Endothelial cell of umbilical vein (primary cell): Measurements from ENCODE around the gene HERC5. TPM values are rescaled to one million over a fixed set of nuclear protein-coding genes. Genes with fewer than 3 reads are reported as not detected.
"Not testable (repeated sequence)": the region's sequence is repeated elsewhere in the genome, so short reads cannot be mapped to it uniquely, and the experiment has no call there.

Experiments used
- BruUV-seq: library from RNA; stranded (reverse); fragments of 400-500 nt; replicated peaks from 2 replicates; lab custom pipeline; 2021; lab: Mats Ljungman, UMichigan
- CTCF ChIA-PET: fragments of 300-600, 350-600 bp; sonication (Branson Sonifier 250); formaldehyde crosslinking; loops from one replicate; lab custom pipeline; 2021; ENCODE audit warnings: antibody characterized with exemption, inconsistent platforms; lab: Charles Lee
- POLR2A ChIA-PET: fragments of 300-600, 350-600 bp; sonication (Branson Sonifier 250); formaldehyde crosslinking; loops from one replicate; lab custom pipeline; 2021; ENCODE audit warnings: antibody characterized with exemption, inconsistent platforms; lab: Charles Lee
- DNase-seq: peaks from one replicate; pipeline ENCODE4 v3.0.0-alpha.2; 2011; ENCODE audit warnings: low read depth, low spot score
- FAIRE-seq: peaks from 2 replicates; lab custom pipeline; 2011; peaks lifted over from hg19 to GRCh38; lab: Jason Lieb, UNC
- H2AFZ ChIP-seq: 2 replicates; pipeline ENCODE4 v1.6.0; 2012; ENCODE audit warnings: low read depth, low read length, control low read depth, inconsistent platforms
- H3K27ac ChIP-seq: 2 replicates; pipeline ENCODE4 v1.5.1; 2011; ENCODE audit warnings: low read depth, mild to moderate bottlenecking, control low read depth, low read length, moderate library complexity; ENCODE audit not compliant: insufficient read depth
- H3K27me3 ChIP-seq, 2 experiments: 2 replicates each; pipeline versions ENCODE4 v1.6.0 to v1.6.1; 2011; ENCODE audit warnings: low read length in 2 of 2, mixed read lengths in 1 of 2; ENCODE audit not compliant: control insufficient read depth in 2 of 2, insufficient read depth in 2 of 2
- H3K36me3 ChIP-seq, 2 experiments: 2 replicates in 1 of 2; 3 replicates in 1 of 2; pipeline ENCODE4 v1.5.1; 2011; ENCODE audit warnings: low read length in 2 of 2, mild to moderate bottlenecking in 1 of 2, moderate library complexity in 1 of 2; ENCODE audit not compliant: control insufficient read depth in 2 of 2, insufficient read depth in 2 of 2; ENCODE audit errors: extremely low read depth in 1 of 2
- H3K4me1 ChIP-seq: 3 replicates; pipeline ENCODE4 v1.5.1; 2011; ENCODE audit warnings: mild to moderate bottlenecking, low read length; ENCODE audit not compliant: control insufficient read depth, insufficient read depth; ENCODE audit errors: extremely low read depth
- H3K4me2 ChIP-seq: 2 replicates; pipeline ENCODE4 v1.6.1; 2011; ENCODE audit warnings: low read length, control low read depth, mixed read lengths; ENCODE audit not compliant: insufficient read depth
- H3K4me3 ChIP-seq, 3 experiments: fragments of 200-600 bp in 1 of 3; sonication (generic), shearing (Covaris generic) in 1 of 3; replicated peaks in 1 of 3; 2 replicates each; pipeline ENCODE4 v1.5.1; 2011 to 2016; ENCODE audit warnings: control low read depth in 3 of 3, low read length in 3 of 3, mild to moderate bottlenecking in 2 of 3, inconsistent platforms in 1 of 3, low read depth in 1 of 3, moderate library complexity in 1 of 3; ENCODE audit not compliant: insufficient read depth in 1 of 3
- H3K79me2 ChIP-seq: 2 replicates; pipeline ENCODE4 v1.6.0; 2012; ENCODE audit warnings: low read length, inconsistent platforms; ENCODE audit not compliant: control insufficient read depth, insufficient read depth
- H3K9ac ChIP-seq: replicated peaks from 2 replicates; pipeline ENCODE3; 2011; ENCODE audit warnings: low read length, control low read depth; ENCODE audit not compliant: insufficient read depth; ENCODE audit errors: extremely low read depth
- H3K9me1 ChIP-seq: replicated peaks from 3 replicates; pipeline ENCODE4 v1.6.0; 2011; ENCODE audit warnings: mild to moderate bottlenecking, low read length; ENCODE audit not compliant: control insufficient read depth, insufficient read depth; ENCODE audit errors: extremely low read depth
- H3K9me3 ChIP-seq: replicated peaks from 2 replicates; pipeline ENCODE4 v1.5.1; 2012; ENCODE audit warnings: low read length, inconsistent platforms; ENCODE audit not compliant: control insufficient read depth, insufficient read depth
- H4K20me1 ChIP-seq: replicated peaks from 2 replicates; pipeline ENCODE3; 2011; ENCODE audit warnings: mild to moderate bottlenecking, low read length; ENCODE audit not compliant: control insufficient read depth, insufficient read depth; ENCODE audit errors: extremely low read depth
- EZH2 ChIP-seq: IDR thresholded peaks from 2 replicates; pipeline ENCODE4 v1.6.1; 2012; ENCODE audit warnings: borderline replicate concordance, low read depth, mild to moderate bottlenecking, moderate library complexity, low read length, inconsistent platforms; ENCODE audit not compliant: severe bottlenecking
- FOS ChIP-seq: IDR thresholded peaks from 2 replicates; pipeline ENCODE4 v1.6.1; 2011; ENCODE audit warnings: mild to moderate bottlenecking, low read length, moderate library complexity, borderline replicate concordance; ENCODE audit not compliant: insufficient read depth
- GATA2 ChIP-seq: IDR thresholded peaks from 2 replicates; pipeline ENCODE4 v1.7.0; 2011; ENCODE audit warnings: low read depth, mild to moderate bottlenecking, moderate library complexity, mixed read lengths, low read length; ENCODE audit not compliant: insufficient read length, insufficient read depth
- JUN ChIP-seq: IDR thresholded peaks from 2 replicates; pipeline ENCODE4 v1.6.1; 2011; ENCODE audit warnings: borderline replicate concordance, low read depth; ENCODE audit not compliant: insufficient read length, insufficient read depth
- MYC ChIP-seq: IDR thresholded peaks from one replicate; pipeline ENCODE4 v1.6.1; 2011; ENCODE audit warnings: mild to moderate bottlenecking, low read depth, low read length
- POLR2A ChIP-seq: IDR thresholded peaks from 2 replicates; pipeline ENCODE4 v1.6.1; 2012; ENCODE audit warnings: low read depth, mild to moderate bottlenecking, control low read depth, low read length
- POLR2AphosphoS5 ChIP-seq: IDR thresholded peaks from 2 replicates; pipeline ENCODE4 v1.6.1; 2012; ENCODE audit warnings: low read depth, mild to moderate bottlenecking, control low read depth, low read length, moderate library complexity; ENCODE audit not compliant: insufficient read depth
- dilution Hi-C: fragments of 300-500 bp; cut with MboI; formaldehyde crosslinking; loops from one replicate; pipeline ENCODE4 v1.15.0; 2019; ENCODE audit warnings: low sequenced_read_pairs; ENCODE audit not compliant: extremely low pct_ligation_motif_present
- intact Hi-C: fragments of 100-400 bp; cut with micrococcal nuclease; formaldehyde crosslinking; loops from one replicate; pipeline ENCODE4 v1.10.0; 2022
- polyA plus RNA-seq, 4 experiments: library from polyadenylated mRNA; depleted of rRNA in 3 of 4; stranded (reverse) in 3 of 4; unstranded in 1 of 4; fragments of >200 nt; gene quantifications; 2 replicates each; pipeline versions ENCODE4 v1.2.1 to v1.2.3, GENCODE V29; 2011 to 2012; ENCODE audit warnings: missing spikeins in 1 of 4
- total RNA-seq: library from RNA; stranded (reverse); gene quantifications from 2 replicates; pipeline ENCODE4 v1.2.3, GENCODE V29; 2021
- TF ChIP-seq, protein P1 (sequence below), 2 donors: IDR thresholded peaks; 1 replicate in 1 of 2; 2 replicates in 1 of 2; pipeline ENCODE4 v1.5.1; 2011; ENCODE audit warnings: low read length in 2 of 2, mild to moderate bottlenecking in 2 of 2, moderate library complexity in 2 of 2, control low read depth in 1 of 2, inconsistent platforms in 1 of 2, low read depth in 1 of 2; ENCODE audit not compliant: insufficient read depth in 1 of 2; ENCODE audit errors: extremely low read depth in 1 of 2
- TF ChIP-seq, protein P2 (sequence below): IDR thresholded peaks from 2 replicates; pipeline ENCODE4 v1.6.1; 2011; ENCODE audit not compliant: insufficient read depth, insufficient read length

The HERC5 gene
- total and polyA plus RNA-seq, 2 donors (not counting 3 experiments of a cell fraction or from before 2014, with no cell fraction given), result 0.19 to 0.91 TPM

GRCh38 chr4:88447371-88448095, 9.4 kb upstream of the HERC5 start:
- no peaks in the 10 kb centered on the region for H3K9me3 ChIP-seq
- POLR2A ChIA-PET, result no interaction called here
- dilution Hi-C loops, result no loop called here

GRCh38 chr4:88448211-88448765, 8.6 kb upstream of the HERC5 start:
- H3K27ac ChIP-seq, H3K27me3 ChIP-seq, H3K9me3 ChIP-seq, H3K36me3 ChIP-seq, H4K20me1 ChIP-seq, H3K79me2 ChIP-seq, H3K4me1 ChIP-seq, FAIRE-seq, DNase-seq, POLR2A ChIA-PET, H3K4me2 ChIP-seq, H2AFZ ChIP-seq, BruUV-seq, dilution Hi-C loops, H3K4me3 ChIP-seq, intact Hi-C loops, H3K9me1 ChIP-seq, H3K9ac ChIP-seq: not testable (repeated sequence)
- CTCF ChIA-PET, result interaction anchor here (0.9 to 2.6 kb wide), 4 partner anchors 9 to 229 kb away, joined by 3 to 8 read pairs (median 5); partner anchors contain the start of gene HERC5

More at GRCh38 chr4:88447371-88448095, 9.4 kb upstream of the HERC5 start:
- no peaks in the 10 kb centered on the region for H3K4me1 ChIP-seq
- no peaks in the 10 kb centered on the region for H4K20me1 ChIP-seq
- H3K79me2 ChIP-seq, result no peaks in the 10 kb centered on the region
- no peak overlapping the region for H3K27ac ChIP-seq
- H3K36me3 ChIP-seq, result no peaks in the 10 kb centered on the region
- CTCF ChIA-PET, result interaction anchor here (0.9 to 2.6 kb wide), 5 partner anchors 9 to 228 kb away, joined by 3 to 8 read pairs (median 5); partner anchors contain the start of gene HERC5
- H2AFZ ChIP-seq, result no peak overlapping the region
- H3K4me3 ChIP-seq, result no peak overlapping the region
- no peak for TF ChIP-seq JUN
- TF ChIP-seq POLR2A, result no peak
- TF ChIP-seq EZH2, result no peak
- TF ChIP-seq GATA2, result no peak
- TF ChIP-seq, protein P1, sequence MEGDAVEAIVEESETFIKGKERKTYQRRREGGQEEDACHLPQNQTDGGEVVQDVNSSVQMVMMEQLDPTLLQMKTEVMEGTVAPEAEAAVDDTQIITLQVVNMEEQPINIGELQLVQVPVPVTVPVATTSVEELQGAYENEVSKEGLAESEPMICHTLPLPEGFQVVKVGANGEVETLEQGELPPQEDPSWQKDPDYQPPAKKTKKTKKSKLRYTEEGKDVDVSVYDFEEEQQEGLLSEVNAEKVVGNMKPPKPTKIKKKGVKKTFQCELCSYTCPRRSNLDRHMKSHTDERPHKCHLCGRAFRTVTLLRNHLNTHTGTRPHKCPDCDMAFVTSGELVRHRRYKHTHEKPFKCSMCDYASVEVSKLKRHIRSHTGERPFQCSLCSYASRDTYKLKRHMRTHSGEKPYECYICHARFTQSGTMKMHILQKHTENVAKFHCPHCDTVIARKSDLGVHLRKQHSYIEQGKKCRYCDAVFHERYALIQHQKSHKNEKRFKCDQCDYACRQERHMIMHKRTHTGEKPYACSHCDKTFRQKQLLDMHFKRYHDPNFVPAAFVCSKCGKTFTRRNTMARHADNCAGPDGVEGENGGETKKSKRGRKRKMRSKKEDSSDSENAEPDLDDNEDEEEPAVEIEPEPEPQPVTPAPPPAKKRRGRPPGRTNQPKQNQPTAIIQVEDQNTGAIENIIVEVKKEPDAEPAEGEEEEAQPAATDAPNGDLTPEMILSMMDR (IDR thresholded peaks at IDR 0.05; ENCODE audit: extremely low read depth in 1 of 2, insufficient read depth in 1 of 2, low read depth in 1 of 2, low read length in 2 of 2), result no peak
- no peak for TF ChIP-seq POLR2AphosphoS5
- TF ChIP-seq, protein P2, sequence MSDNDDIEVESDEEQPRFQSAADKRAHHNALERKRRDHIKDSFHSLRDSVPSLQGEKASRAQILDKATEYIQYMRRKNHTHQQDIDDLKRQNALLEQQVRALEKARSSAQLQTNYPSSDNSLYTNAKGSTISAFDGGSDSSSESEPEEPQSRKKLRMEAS, result no peak
- no peak for TF ChIP-seq FOS
- no peak for TF ChIP-seq MYC
- FAIRE-seq, result no peak
- BruUV-seq, result no TSS peak
- H3K4me2 ChIP-seq, result no peak overlapping the region
- H3K9me1 ChIP-seq, result no peaks in the 10 kb centered on the region
- no peaks in the 10 kb centered on the region for H3K27me3 ChIP-seq
- DNase-seq, result no peak
- no peak overlapping the region for H3K9ac ChIP-seq
- intact Hi-C loops, result no loop called here
